ENCODE results near the gene NKRF. TPM values are rescaled to one million over a fixed set of nuclear protein-coding genes. Genes with fewer than 3 reads are reported as not detected.

Gene NKRF
- polyA plus RNA-seq, 1 of the 3 experiments (the other 2 are of a cell fraction) = 3.2 TPM

DNA sequence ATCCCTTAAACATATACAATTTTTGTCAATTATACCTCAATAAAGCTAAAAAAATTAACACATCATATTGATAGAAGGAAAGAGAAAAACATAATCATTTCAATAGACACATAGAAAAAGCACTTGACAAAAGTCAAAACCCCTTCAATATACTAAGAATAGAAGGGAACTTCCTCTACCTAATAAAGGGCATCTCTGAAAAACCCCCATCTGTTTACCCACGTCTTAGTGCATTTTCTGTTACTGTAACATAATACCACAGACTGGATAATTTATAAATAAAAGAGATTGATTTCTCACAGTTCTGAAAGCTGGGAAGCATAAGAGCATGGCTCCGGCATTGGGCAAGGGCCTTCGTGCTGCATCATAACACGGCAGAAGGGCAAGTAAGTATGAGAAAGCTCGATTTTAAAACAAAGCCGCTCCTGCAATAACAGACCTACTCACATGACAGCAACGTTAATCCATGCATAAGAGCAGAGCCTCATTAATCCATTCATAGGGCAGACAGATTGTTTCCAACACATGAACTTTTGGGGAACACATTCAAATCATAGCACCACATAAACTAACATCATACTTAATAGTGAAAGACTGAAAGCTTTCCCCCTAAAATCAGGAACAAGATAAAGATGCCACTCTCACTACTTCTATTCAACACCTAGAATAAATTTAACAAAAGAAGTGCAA lies 56.8 kb downstream of the NKRF start:
- Histone ChIP-seq H2AFZ (ENCODE audit: low read depth) (no peak overlapping the region), H3K9me3 (no peaks in the 10 kb centered on the region), H4K20me1 (ENCODE audit: insufficient read depth) (0 out of 2 replicates have a peak, but pooled peaks cover 9% of the 10 kb centered on the region), H3K4me2 (no peak overlapping the region), H3K36me3 (replicated peaks in 1 of 2; ENCODE audit: control insufficient read depth in 1 of 2, insufficient read depth in 2 of 2, low read length in 1 of 2) (peaks cover 0 to 2% of the 10 kb centered on the region in 2 experiments), H3K9me2 (no peaks in the 10 kb centered on the region), H3K4me3 (ENCODE audit: low read depth in 2 of 2, low read length in 1 of 2) (no peak overlapping the region), H3K27ac (ENCODE audit: low read depth in 2 of 2, low read length in 1 of 2) (no peak overlapping the region), H3K27me3 (ENCODE audit: insufficient read depth) (no peaks in the 10 kb centered on the region), H3K79me2 (ENCODE audit: insufficient read depth) (peaks cover 22% of the 10 kb centered on the region), H3F3A (replicated peaks; ENCODE audit: insufficient read depth) (no peaks in the 10 kb centered on the region), H3K4me1 (ENCODE audit: control insufficient read depth in 1 of 2, insufficient read depth in 2 of 2, low read depth in 1 of 2, low read length in 1 of 2) (no peaks in the 10 kb centered on the region), H3K9ac (no peak overlapping the region)
- CTCF ChIA-PET = no interaction called here
- POLR2A ChIA-PET = no interaction called here
- 81% methylated on average over 7 of the region's 7 CpGs for WGBS (ENCODE audit: low lambda C conversion rate)
- no peak for DNase-seq
- no peak for TF ChIP-seq GABPA (IDR thresholded peaks at IDR 0.05; ENCODE audit: low read depth)
- TF ChIP-seq NRF1 (IDR thresholded peaks at IDR 0.05; ENCODE audit: low read depth, low read length) = no peak
- no peak for TF ChIP-seq GATA2 (CRISPR knock-in tag; IDR thresholded peaks at IDR 0.05)
- no peak for TF ChIP-seq RXRA (IDR thresholded peaks at IDR 0.05; ENCODE audit: borderline replicate concordance, low read depth)
- no peak for TF ChIP-seq TAF1 (IDR thresholded peaks at IDR 0.05; ENCODE audit: borderline replicate concordance, low read depth, low read length)
- no peak for TF ChIP-seq FOXJ3 (CRISPR knock-in tag; IDR thresholded peaks at IDR 0.05)
- TF ChIP-seq NFIC (IDR thresholded peaks at IDR 0.05; ENCODE audit: borderline replicate concordance) = no peak
- no peak for TF ChIP-seq FOXM1 (IDR thresholded peaks at IDR 0.05; ENCODE audit: low read depth)
- TF ChIP-seq SIN3A (IDR thresholded peaks at IDR 0.05; ENCODE audit: borderline replicate concordance, low read depth, low read length) = no peak
- no peak for TF ChIP-seq EZH2phosphoT487 (IDR thresholded peaks at IDR 0.05; ENCODE audit: borderline replicate concordance, low read depth)
- no peak for TF ChIP-seq EP300 (IDR thresholded peaks at IDR 0.05; ENCODE audit: borderline replicate concordance in 1 of 2, low read depth in 1 of 2, low read length in 1 of 2)
- no peak for TF ChIP-seq MEF2A (IDR thresholded peaks at IDR 0.05; ENCODE audit: borderline replicate concordance, low read depth)

DNA sequence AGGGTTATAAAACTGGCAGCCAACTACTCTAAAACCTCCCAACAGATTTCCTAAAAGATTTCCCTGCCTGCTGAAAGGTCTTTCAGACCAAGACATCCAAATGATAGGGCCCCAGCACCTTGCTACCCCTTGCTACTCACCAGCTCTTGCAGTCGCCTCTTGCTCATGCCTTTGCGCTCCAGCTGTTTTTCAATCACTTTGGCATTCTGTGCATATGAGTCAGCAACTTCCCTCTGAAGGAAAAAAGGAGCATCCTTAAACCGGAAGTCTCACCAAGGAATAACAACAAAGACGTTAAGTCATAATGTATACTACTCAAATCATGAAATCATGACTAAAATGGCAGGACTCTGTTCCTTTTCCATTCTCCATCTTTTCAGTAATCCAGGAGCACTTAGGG lies 65.0 kb downstream of the NKRF start:
- WGBS (ENCODE audit: low lambda C conversion rate) = 76% methylated on average over 4 of the region's 4 CpGs
- H3K36me3 ChIP-seq (replicated peaks in 1 of 2; ENCODE audit: control insufficient read depth in 1 of 2, insufficient read depth in 2 of 2, low read length in 1 of 2) = peaks cover 4 to 14% of the 10 kb centered on the region in 2 experiments
- H3K9me3 ChIP-seq = no peaks in the 10 kb centered on the region
- CTCF ChIA-PET = interaction anchor here (1.6 kb wide), 1 partner anchor 29 kb away, joined by 5 read pairs; no protein-coding TSS in a partner anchor
- no peaks in the 10 kb centered on the region for H3K27me3 ChIP-seq (ENCODE audit: insufficient read depth)
- no peak overlapping the region for H3K4me2 ChIP-seq
- TF ChIP-seq EZH2phosphoT487 (IDR thresholded peaks at IDR 0.05; ENCODE audit: borderline replicate concordance, low read depth) = no peak
- 0 out of 2 replicates have a peak, but pooled peaks have one; percentile 30 for TF ChIP-seq FOSL2 (IDR thresholded peaks at IDR 0.05; ENCODE audit: borderline replicate concordance, low read depth)
- TF ChIP-seq JUND (IDR thresholded peaks at IDR 0.05) = peak; percentile 36
- no peak for TF ChIP-seq FOXM1 (IDR thresholded peaks at IDR 0.05; ENCODE audit: low read depth)
- no peak for TF ChIP-seq NFIC (IDR thresholded peaks at IDR 0.05; ENCODE audit: borderline replicate concordance)
- TF ChIP-seq CHD2 (IDR thresholded peaks at IDR 0.05; ENCODE audit: low read length, partially characterized antibody) = no peak
- no peak for TF ChIP-seq FOXJ3 (CRISPR knock-in tag; IDR thresholded peaks at IDR 0.05)
- TF ChIP-seq, protein P1, sequence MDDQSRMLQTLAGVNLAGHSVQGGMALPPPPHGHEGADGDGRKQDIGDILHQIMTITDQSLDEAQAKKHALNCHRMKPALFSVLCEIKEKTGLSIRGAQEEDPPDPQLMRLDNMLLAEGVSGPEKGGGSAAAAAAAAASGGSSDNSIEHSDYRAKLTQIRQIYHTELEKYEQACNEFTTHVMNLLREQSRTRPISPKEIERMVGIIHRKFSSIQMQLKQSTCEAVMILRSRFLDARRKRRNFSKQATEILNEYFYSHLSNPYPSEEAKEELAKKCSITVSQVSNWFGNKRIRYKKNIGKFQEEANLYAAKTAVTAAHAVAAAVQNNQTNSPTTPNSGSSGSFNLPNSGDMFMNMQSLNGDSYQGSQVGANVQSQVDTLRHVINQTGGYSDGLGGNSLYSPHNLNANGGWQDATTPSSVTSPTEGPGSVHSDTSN (IDR thresholded peaks at IDR 0.05) = 0 out of 2 replicates have a peak, but pooled peaks have one; percentile 16
- no peak for TF ChIP-seq YY1 (IDR thresholded peaks at IDR 0.05; ENCODE audit: low read depth)
- no peak for TF ChIP-seq RAD21 (IDR thresholded peaks at IDR 0.05; ENCODE audit: low read length)
- peak overlapping the region in 1 of 2 experiments; percentile 16; a peak in 1 of 4 replicates for H3K27ac ChIP-seq (ENCODE audit: low read depth in 2 of 2, low read length in 1 of 2)
- POLR2A ChIA-PET = no interaction called here
- no peak overlapping the region for H3K9ac ChIP-seq
- no peak overlapping the region for H3K4me3 ChIP-seq (ENCODE audit: low read depth in 2 of 2, low read length in 1 of 2)
- H3F3A ChIP-seq (replicated peaks; ENCODE audit: insufficient read depth) = no peaks in the 10 kb centered on the region
- no peaks in the 10 kb centered on the region for H4K20me1 ChIP-seq (ENCODE audit: insufficient read depth)
- no peak for DNase-seq
- peaks cover 4% of the 10 kb centered on the region; the same call in 1 of the 2 replicates for H3K79me2 ChIP-seq (ENCODE audit: insufficient read depth)
- H2AFZ ChIP-seq (ENCODE audit: low read depth) = no peak overlapping the region
- H3K4me1 ChIP-seq (ENCODE audit: control insufficient read depth in 1 of 2, insufficient read depth in 2 of 2, low read depth in 1 of 2, low read length in 1 of 2) = no peaks in the 10 kb centered on the region
- H3K9me2 ChIP-seq = no peaks in the 10 kb centered on the region

Data from SK-N-SH (cell line).